NCI-H774 (cell line): ENCODE results near the gene POLN.
A peak's percentile ranks its signal among the peaks of the same experiment; 100 is the strongest.

ENCODE experiments used
- DNase-seq: peaks from one replicate; lab custom pipeline; 2025; lab: John Stamatoyannopoulos, UW

Gene POLN

GRCh38 chr4:2262145-2262943, 20.4 kb upstream of the POLN start:
- DNase-seq = peak; percentile 89

DNA sequence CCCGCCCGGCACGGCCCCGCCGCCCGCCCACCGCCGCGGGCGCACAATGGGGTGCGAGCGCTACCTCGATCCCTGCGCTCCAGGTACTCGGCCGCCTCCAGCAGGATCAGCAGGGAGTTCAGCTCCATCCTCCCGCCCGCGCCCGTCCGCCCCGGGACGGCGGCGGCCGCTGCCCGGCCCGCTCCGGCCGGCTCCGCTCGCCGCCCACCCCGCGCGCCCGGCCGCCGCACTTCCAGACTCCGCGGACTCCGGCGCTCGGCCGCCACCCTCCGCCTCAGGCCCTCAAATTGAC, 19.9 kb upstream of the POLN start, which contains the start of gene MXD4:
TSS of gene MXD4 (minus strand) at position 257 of the 292 bp plus-strand sequence. CDS start at position 128, 129 bp downstream.
- DNase-seq = no peak

GRCh38 chr4:2261110-2261852, 19.4 kb upstream of the POLN start:
- DNase-seq = no peak

- no peak for DNase-seq
Observed at GRCh38 chr4:2260344-2261109, 18.6 kb upstream of the POLN start.

DNA sequence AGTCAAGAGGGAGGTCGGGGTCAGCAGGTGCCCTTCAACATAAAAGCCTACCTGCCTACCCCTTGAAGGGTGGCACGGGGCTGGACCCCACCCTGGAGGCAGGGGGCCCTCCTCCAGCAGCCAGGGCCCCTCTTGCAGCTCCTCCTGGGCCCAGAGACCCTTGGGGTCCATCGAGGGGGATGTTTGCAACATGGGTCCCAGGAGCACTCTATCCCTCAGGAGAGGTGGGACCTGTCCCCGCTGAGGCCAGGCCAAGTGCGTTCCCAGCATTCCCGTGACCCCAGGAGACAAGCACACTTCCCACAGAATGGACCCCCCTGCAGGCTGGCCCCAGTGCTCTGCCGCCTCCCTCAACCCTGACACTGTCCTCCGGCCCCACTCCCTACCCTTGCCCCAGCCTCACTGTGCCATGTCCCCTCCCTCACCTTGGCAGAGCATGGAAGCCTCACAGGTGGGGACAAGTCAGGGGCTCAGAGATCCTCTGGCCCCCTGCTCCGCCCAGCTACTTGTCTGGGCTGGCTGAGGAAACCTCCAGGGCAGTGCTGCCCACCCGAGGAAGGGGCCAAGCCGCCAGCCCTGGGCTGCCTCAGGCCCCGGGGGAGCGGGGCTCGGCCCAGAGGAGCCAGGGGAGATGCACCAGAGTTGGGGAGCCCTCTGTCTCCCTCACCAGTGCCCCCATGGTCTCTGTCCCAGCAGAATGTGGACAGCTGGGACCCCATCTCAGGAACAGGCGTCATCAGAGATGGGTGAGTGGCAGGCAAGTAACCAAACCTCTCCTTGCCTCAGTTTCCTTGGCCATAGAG, 17.8 kb upstream of the POLN start:
- no peak for DNase-seq

DNA sequence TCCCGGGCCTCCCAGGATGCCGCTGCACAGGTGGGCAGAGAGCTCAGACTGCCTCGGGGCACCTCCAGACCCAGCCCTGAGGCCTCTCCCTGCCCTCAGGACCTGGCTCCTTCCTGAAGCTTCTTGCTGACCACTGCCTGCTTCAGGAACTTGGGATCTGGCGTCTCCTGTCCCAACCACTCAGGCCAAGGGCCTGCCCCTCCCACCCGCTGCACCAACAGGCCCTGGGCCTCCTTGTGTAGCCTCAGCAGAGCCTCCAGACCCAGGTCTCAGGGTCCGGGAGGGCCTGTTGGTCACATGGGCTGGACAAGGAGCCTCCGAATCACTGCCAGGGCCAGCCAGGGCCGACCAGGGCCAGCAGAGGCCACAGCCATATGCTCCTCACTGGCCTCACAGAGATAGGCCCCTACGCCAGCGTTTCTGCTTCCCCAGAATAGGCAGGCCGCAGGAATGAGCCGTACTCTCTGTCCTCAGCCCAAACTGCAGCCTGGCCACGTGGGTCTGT, 17.2 kb upstream of the POLN start:
- DNase-seq = no peak

DNA sequence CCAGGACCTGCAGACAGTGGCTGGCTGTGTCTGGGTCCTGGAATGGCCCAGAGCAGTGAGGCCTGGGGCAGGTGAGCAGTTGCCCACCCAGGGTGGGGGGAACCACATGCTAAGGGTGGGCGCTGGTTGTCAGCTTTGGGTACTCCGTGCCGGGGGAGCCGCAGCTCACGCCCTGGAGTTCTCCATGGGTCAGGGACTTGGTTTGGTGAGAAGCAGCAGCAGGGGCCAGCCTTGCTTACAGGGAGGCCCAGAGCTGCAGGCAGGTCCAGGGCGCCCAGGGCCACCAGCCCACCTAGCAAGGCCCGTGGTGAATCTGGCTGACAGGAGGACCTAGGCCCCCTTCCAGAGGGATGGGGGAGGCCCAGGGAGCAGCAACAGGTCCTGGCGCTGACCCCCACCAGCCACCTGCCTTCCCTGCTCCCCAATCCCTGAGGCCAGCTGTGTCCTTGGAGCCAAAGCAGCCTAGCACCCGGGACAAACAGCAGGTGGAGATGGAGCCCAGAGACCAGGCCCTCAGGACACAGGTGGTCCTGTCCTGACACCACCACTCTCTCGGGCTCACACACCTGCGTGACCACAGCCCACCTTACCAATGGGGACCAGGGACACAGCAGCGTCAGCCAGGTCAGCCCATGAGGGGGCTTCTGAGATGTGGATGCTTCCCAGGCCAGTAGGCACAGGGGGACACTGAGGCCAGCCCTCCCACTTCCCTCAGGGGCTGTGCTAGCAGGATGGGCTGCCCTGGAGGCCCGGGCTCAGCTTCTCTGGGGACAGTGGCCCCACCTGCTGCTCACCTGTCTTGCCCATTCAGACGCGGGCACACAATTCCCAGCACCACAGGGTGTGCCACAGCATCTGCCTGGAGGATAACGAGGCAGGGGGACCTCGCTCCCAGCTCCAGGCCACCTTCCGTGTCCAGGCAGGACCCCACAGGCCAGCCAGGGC, 16.4 kb upstream of the POLN start:
- DNase-seq = no peak

- DNase-seq = no peak
Observed at GRCh38 chr4:2257361-2258081, 15.6 kb upstream of the POLN start.

- no peak for DNase-seq
Observed at GRCh38 chr4:2256781-2257191, 14.9 kb upstream of the POLN start.

- no peak for DNase-seq
Observed at GRCh38 chr4:2256156-2256731, 14.3 kb upstream of the POLN start.

DNA sequence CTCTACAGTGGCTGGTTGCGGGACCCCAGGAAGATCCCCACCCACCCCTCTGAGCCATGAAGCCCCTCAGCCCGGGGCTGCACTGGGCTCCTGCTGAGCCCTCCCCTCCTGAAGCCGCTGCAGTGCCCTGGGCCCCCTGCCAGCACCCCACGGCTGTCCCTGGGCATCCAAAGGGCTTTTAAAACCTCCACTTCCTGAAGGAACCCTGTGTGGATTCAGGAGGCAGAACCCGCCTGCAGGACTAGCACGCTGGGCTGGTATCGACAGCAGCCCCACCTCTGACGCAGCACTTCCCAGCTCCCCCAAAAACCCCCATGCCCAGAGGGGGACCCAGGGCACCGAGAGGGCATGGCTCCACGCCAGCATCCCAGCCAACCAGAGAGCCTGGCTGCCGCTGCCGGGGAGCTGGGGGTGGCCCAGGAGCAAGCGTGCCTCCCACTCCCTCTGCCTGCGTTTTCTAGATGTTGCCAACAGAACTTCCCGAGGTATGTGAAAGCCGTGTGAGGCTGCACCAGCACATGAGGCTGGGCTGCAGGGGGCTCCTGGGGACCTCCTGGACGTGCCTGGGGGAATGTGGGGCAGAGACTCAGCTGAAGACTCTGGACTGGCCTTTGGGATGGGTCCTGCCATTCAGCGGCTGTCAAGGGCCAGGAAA, 13.7 kb upstream of the POLN start:
- DNase-seq = no peak

DNA sequence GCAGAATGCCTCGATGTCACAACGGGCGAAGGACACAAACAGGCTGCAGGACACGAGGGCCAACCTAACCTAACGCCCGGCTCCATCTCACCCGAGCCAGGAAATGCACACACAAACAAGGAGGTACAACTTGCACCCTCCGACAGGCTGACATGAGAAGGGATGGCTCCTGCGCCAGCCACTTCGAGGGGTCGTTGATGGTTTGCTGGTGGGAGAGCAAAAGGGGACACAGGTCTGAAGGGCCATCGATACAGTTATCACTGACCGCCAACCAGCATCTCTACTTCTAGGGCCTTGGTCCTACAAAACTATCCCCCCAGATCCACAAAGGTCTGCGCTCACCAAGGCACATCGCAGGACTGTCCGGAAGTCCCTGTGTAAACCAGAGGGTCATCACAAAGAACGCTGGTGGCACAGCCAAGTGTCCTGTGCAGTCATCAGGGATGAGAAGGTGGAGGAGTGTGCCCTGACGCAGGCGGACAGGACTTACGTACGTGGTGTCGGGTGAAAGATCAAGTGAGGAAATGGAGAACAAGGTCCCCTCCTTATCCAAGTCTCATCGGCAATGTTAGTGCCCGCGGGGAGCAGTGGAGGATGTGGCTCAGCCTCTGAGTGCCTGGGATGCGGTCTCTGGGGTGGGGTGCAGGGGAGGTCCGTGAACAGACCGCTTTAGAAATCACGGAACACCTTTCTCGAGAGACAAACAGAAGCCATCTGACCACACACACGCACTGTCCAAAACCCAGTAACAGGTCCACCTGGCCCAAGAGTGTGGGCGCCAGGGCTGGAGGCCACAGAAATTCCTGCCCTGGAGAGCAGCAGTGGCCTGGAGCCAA, 13.0 kb upstream of the POLN start:
- DNase-seq = no peak

- no peak for DNase-seq
Observed at GRCh38 chr4:2253160-2254084, 11.5 kb upstream of the POLN start.

DNA sequence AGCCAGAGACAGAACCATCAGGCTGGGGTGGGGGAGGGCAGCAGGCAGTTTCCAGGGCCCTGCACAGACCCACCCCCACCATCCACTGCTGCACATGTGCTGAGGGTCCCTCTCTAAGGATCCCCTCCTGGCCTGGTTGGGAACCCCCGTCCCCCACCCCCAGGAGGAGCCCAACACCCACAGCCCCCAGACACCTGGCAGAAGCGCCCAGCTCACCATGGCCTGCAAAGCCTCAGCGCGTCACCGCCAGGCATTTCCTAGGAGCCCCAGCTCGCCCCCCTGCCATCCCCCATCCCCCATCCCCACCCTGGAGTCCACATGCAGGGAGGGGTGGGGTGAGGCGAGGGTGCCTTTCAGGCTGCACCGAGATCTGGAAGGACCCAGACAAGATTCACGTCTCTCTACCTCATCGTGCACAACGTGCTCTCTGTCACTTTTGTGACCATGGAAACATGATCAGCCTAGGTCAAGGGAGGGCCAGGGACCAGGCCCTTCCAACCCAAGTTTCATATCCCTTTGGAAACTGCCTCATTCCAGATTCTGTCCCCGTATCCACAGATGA, 10.7 kb upstream of the POLN start:
- DNase-seq = no peak

GRCh38 chr4:2251795-2252529, 10.0 kb upstream of the POLN start:
- no peak for DNase-seq
